AG04449 (cell line): ENCODE results near the gene TMEM9.

Source experiments
- CTCF ChIA-PET: fragments of 350-600 bp; formaldehyde crosslinking; extraction: SDS; loops from one replicate; lab custom pipeline; 2021; ENCODE audit warnings: antibody characterized with exemption; lab: Yijun Ruan, JAX
- POLR2A ChIA-PET: fragments of 400-600, 350-600 bp; formaldehyde crosslinking; extraction: SDS; loops from one replicate; lab custom pipeline; 2020; ENCODE audit warnings: antibody characterized with exemption, inconsistent platforms; lab: Yijun Ruan, JAX
- DNase-seq: peaks from one replicate; pipeline ENCODE4 v3.0.0-alpha.2; 2010; ENCODE audit warnings: low read depth, low spot score
- H3K4me3 ChIP-seq: 2 replicates; pipeline ENCODE4 v1.5.1; 2011; ENCODE audit warnings: low read depth, mild to moderate bottlenecking, control low read depth, low read length
- CTCF ChIP-seq: IDR thresholded peaks from one replicate; pipeline ENCODE4 v1.5.1; 2011; ENCODE audit warnings: mild to moderate bottlenecking, moderate library complexity, low read length, control low read depth, inconsistent platforms; ENCODE audit not compliant: insufficient read depth; ENCODE audit errors: missing control alignments

The TMEM9 gene

GRCh38 chr1:201178718-201179117, 24.4 kb upstream of the TMEM9 start:
- POLR2A ChIA-PET, result no interaction called here
- no peak for TF ChIP-seq CTCF
- H3K4me3 ChIP-seq, result no peak overlapping the region
- CTCF ChIA-PET, result no interaction called here
- DNase-seq, result no peak

- ChIA-PET POLR2A (no interaction called here), CTCF (interaction anchor here (1.2 kb wide), 1 partner anchor 10 kb away, joined by 4 read pairs; no protein-coding TSS in a partner anchor)
- DNase-seq, result no peak
- no peak overlapping the region for H3K4me3 ChIP-seq
- TF ChIP-seq CTCF, result no peak
These were observed 22.7 kb upstream of the TMEM9 start for GRCh38 chr1:201176940-201177339.

GRCh38 chr1:201175820-201176500, 21.7 kb upstream of the TMEM9 start:
- POLR2A ChIA-PET, result no interaction called here
- CTCF ChIA-PET, result interaction anchor here (4.4 kb wide), 1 partner anchor 9 kb away, joined by 22 read pairs; no protein-coding TSS in a partner anchor
- TF ChIP-seq CTCF, result no peak
- H3K4me3 ChIP-seq, result no peak overlapping the region
- no peak for DNase-seq

GRCh38 chr1:201173736-201174135, 19.5 kb upstream of the TMEM9 start:
- no peak for DNase-seq
- TF ChIP-seq CTCF, result no peak
- CTCF ChIA-PET, result interaction anchor here (4.4 kb wide), 1 partner anchor 11 kb away, joined by 22 read pairs; no protein-coding TSS in a partner anchor
- POLR2A ChIA-PET, result no interaction called here
- H3K4me3 ChIP-seq, result no peak overlapping the region

GRCh38 chr1:201172999-201173610, 18.8 kb upstream of the TMEM9 start:
- POLR2A ChIA-PET, result no interaction called here

More at GRCh38 chr1:201172999-201173610, 18.8 kb upstream of the TMEM9 start:
- CTCF ChIA-PET, result interaction anchor here (4.4 kb wide), 1 partner anchor 12 kb away, joined by 22 read pairs; no protein-coding TSS in a partner anchor
- H3K4me3 ChIP-seq, result no peak overlapping the region
- DNase-seq, result no peak
- no peak for TF ChIP-seq CTCF
